ENCODE measurements around the gene MFAP5.
A peak's percentile ranks its signal among the peaks of the same experiment; 100 is the strongest.

MFAP5 gene

DNA sequence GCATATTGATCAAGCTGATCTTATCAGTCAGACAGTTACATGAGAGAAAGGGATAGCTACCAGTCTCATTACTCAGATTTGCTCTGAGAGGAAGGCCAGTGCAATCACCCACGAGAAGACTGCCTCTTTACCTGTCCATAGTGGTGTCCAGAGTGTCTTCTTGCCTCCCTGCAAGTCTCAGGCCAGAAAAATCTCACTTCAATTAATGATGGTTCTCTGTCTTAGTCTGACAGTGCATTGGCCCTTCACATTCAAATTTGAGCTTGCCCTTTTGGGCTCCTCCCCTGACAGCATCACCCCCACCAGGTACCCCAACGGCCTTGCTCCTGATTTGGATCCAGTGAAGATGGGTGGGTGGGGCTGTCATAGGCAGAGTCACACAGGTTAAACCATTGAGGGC lies 50.0 kb downstream of the MFAP5 start, which contains the start of gene AICDA:
Gene AICDA (minus strand): TSS at position 231 of the 400 bp plus-strand sequence. CDS start 92 bp downstream, at position 139.
- peak; percentile 69 for FAIRE-seq
- DNase-seq (ENCODE audit: insufficient read length, low spot score), result no peak
- no peak for TF ChIP-seq PAX5 (IDR thresholded peaks at IDR 0.05; ENCODE audit: insufficient read depth, low read length, severe bottlenecking)
- TF ChIP-seq TAF1 (IDR thresholded peaks at IDR 0.05; ENCODE audit: low read depth, low read length), result peak; percentile 75; the same call in 1 of the 2 replicates
- TF ChIP-seq POLR2A (IDR thresholded peaks at IDR 0.05; ENCODE audit: low read depth, low read length), result peak; percentile 97
- 0 out of 2 replicates have a peak, but pooled peaks have one; percentile 53 for TF ChIP-seq POU2F2 (IDR thresholded peaks at IDR 0.05; ENCODE audit: low read depth, low read length)
- no peak for TF ChIP-seq SPI1 (IDR thresholded peaks at IDR 0.05; ENCODE audit: low read depth, low read length)
- TF ChIP-seq POLR2AphosphoS5 (IDR thresholded peaks at IDR 0.05; ENCODE audit: low read depth, low read length), result peak; percentile 97

- DNase-seq (ENCODE audit: insufficient read length, low spot score) (no peak), FAIRE-seq (peak; percentile 9)
- peak; percentile 74 for TF ChIP-seq POLR2A (IDR thresholded peaks at IDR 0.05; ENCODE audit: low read depth, low read length)
- no peak for TF ChIP-seq PAX5 (IDR thresholded peaks at IDR 0.05; ENCODE audit: insufficient read depth, low read length, severe bottlenecking)
- no peak for TF ChIP-seq SPI1 (IDR thresholded peaks at IDR 0.05; ENCODE audit: low read depth, low read length)
- no peak for TF ChIP-seq POU2F2 (IDR thresholded peaks at IDR 0.05; ENCODE audit: low read depth, low read length)
- TF ChIP-seq TAF1 (IDR thresholded peaks at IDR 0.05; ENCODE audit: low read depth, low read length), result no peak
- TF ChIP-seq POLR2AphosphoS5 (IDR thresholded peaks at IDR 0.05; ENCODE audit: low read depth, low read length), result peak; percentile 70
Observed at GRCh38 chr12:8609061-8609570, 53.5 kb downstream of the MFAP5 start.

GRCh38 chr12:8606890-8607289 lies 55.7 kb downstream of the MFAP5 start:
- TF ChIP-seq PAX5 (IDR thresholded peaks at IDR 0.05; ENCODE audit: insufficient read depth, low read length, severe bottlenecking) (no peak), POLR2AphosphoS5 (IDR thresholded peaks at IDR 0.05; ENCODE audit: low read depth, low read length) (no peak), POU2F2 (IDR thresholded peaks at IDR 0.05; ENCODE audit: low read depth, low read length) (no peak), SPI1 (IDR thresholded peaks at IDR 0.05; ENCODE audit: low read depth, low read length) (peak; percentile 6; the same call in 1 of the 2 replicates)
- no peak for DNase-seq (ENCODE audit: insufficient read length, low spot score)
- no peak for FAIRE-seq

DNA sequence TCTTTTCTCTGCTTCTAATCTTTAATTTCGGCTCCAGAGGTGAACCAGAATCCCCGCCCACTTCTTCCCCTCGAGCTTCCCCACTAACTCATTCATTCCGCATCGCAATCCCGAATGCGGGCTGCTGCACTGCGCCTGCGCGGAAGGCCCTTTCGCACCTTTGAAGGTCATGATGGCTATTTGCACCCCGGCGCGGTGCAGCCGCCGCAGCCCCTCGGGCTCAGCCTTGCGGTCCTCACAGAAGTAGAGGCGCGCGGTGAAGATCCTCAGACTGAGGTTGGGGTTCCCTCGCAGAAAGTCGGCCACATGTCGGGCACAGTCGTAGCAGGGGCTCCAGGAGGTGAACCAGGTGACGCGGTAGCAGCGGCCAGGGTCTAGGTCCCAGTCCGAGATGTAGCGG lies 57.6 kb downstream of the MFAP5 start:
- DNase-seq (ENCODE audit: insufficient read length, low spot score), result no peak
- TF ChIP-seq SPI1 (IDR thresholded peaks at IDR 0.05; ENCODE audit: low read depth, low read length) (no peak), POLR2A (IDR thresholded peaks at IDR 0.05; ENCODE audit: low read depth, low read length) (no peak; the same call in 1 of the 2 replicates), POLR2AphosphoS5 (IDR thresholded peaks at IDR 0.05; ENCODE audit: low read depth, low read length) (no peak), POU2F2 (IDR thresholded peaks at IDR 0.05; ENCODE audit: low read depth, low read length) (no peak), TAF1 (IDR thresholded peaks at IDR 0.05; ENCODE audit: low read depth, low read length) (no peak)
- no peak for FAIRE-seq

DNA sequence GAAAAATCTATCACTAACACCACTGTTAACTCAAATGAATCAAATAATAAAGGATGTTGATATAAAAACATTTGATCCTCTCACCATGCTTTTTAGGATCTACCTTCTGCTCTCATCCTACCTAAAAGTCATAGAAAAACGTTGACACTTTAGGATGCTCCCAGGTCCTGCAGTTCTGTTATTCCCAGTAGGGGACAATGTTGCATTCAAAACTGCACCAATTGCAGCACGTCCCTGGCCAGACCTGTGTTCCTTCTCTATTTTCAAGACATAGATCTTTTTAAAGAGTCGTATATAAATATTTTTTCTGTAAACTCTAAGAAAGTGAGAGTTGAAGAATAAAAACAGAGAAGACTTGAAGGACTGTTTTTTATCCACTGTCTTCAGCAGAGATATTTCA lies 58.8 kb downstream of the MFAP5 start:
- DNase-seq (ENCODE audit: insufficient read length, low spot score) (no peak), FAIRE-seq (no peak)
- no peak; the same call in 1 of the 2 replicates for TF ChIP-seq POLR2A (IDR thresholded peaks at IDR 0.05; ENCODE audit: low read depth, low read length)
- no peak for TF ChIP-seq POU2F2 (IDR thresholded peaks at IDR 0.05; ENCODE audit: low read depth, low read length)
- no peak for TF ChIP-seq PAX5 (IDR thresholded peaks at IDR 0.05; ENCODE audit: insufficient read depth, low read length, severe bottlenecking)
- no peak for TF ChIP-seq TAF1 (IDR thresholded peaks at IDR 0.05; ENCODE audit: low read depth, low read length)

DNA sequence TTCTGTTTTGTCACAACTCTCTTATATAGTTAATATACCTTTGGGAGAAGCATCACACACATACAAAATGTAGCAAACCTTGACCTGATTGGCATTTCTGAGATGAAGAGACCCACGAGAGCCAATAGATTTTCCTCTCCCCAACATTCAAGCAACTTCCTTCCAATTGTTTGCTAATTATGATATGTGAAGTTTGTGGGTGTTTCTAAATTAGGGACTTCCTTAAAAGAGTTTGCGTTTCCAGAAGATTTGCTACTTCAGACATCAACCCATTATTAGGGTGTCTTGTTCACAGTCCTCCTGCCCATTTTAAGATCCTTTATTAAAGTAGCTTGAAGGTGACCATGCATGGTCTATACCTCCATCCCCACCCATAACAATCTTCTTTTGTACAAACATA lies 59.3 kb downstream of the MFAP5 start:
- FAIRE-seq (no peak), DNase-seq (ENCODE audit: insufficient read length, low spot score) (no peak)
- TF ChIP-seq PAX5 (IDR thresholded peaks at IDR 0.05; ENCODE audit: insufficient read depth, low read length, severe bottlenecking) (no peak), TAF1 (IDR thresholded peaks at IDR 0.05; ENCODE audit: low read depth, low read length) (no peak), SPI1 (IDR thresholded peaks at IDR 0.05; ENCODE audit: low read depth, low read length) (peak; percentile 4; the same call in 1 of the 2 replicates)

DNA sequence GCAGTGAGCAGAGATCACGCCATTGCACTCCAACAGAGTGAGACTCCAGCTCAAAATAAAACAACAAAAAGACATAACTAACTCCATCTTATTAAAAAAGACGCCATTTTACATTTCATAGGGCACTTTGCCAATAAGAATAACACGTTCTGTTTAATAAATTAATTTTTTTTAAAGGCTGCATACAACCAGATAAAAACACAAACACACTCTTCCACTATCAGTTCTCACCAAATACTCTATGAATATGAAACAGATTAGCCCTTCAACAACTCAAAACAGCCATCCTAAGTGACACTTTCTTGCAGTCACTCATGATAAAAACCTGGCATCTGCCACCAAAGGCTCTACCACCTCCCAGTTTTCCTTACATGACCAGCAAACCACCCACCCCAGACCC lies 66.1 kb downstream of the MFAP5 start:
- FAIRE-seq (no peak), DNase-seq (ENCODE audit: insufficient read length, low spot score) (no peak)
- TF ChIP-seq TAF1 (IDR thresholded peaks at IDR 0.05; ENCODE audit: low read depth, low read length) (no peak), POLR2AphosphoS5 (IDR thresholded peaks at IDR 0.05; ENCODE audit: low read depth, low read length) (no peak), PAX5 (IDR thresholded peaks at IDR 0.05; ENCODE audit: insufficient read depth, low read length, severe bottlenecking) (no peak), SPI1 (IDR thresholded peaks at IDR 0.05; ENCODE audit: low read depth, low read length) (no peak), POU2F2 (IDR thresholded peaks at IDR 0.05; ENCODE audit: low read depth, low read length) (no peak), POLR2A (IDR thresholded peaks at IDR 0.05; ENCODE audit: low read depth, low read length) (no peak)

Data from GM12891 (cell line).